Neural progenitor cell (in vitro differentiated cells): Measurements from ENCODE around the gene EIF3I.

ENCODE experiments used
- EZH2 ChIP-seq: fragments of 200-600 bp; sonication (generic); IDR thresholded peaks from 2 replicates; pipeline ENCODE4 v1.6.1; 2017; ENCODE audit warnings: antibody characterized with exemption, mild to moderate bottlenecking, moderate library complexity
- EZH2phosphoT487 ChIP-seq: fragments of 200-600 bp; sonication (generic); IDR thresholded peaks from 2 replicates; pipeline ENCODE4 v1.6.1; 2017; ENCODE audit warnings: antibody characterized with exemption
- TF ChIP-seq, protein P1 (sequence below): fragments of 200-600 bp; sonication (generic); IDR thresholded peaks from 2 replicates; pipeline ENCODE4 v1.5.1; 2017; ENCODE audit warnings: antibody characterized with exemption, mild to moderate bottlenecking

DNA sequence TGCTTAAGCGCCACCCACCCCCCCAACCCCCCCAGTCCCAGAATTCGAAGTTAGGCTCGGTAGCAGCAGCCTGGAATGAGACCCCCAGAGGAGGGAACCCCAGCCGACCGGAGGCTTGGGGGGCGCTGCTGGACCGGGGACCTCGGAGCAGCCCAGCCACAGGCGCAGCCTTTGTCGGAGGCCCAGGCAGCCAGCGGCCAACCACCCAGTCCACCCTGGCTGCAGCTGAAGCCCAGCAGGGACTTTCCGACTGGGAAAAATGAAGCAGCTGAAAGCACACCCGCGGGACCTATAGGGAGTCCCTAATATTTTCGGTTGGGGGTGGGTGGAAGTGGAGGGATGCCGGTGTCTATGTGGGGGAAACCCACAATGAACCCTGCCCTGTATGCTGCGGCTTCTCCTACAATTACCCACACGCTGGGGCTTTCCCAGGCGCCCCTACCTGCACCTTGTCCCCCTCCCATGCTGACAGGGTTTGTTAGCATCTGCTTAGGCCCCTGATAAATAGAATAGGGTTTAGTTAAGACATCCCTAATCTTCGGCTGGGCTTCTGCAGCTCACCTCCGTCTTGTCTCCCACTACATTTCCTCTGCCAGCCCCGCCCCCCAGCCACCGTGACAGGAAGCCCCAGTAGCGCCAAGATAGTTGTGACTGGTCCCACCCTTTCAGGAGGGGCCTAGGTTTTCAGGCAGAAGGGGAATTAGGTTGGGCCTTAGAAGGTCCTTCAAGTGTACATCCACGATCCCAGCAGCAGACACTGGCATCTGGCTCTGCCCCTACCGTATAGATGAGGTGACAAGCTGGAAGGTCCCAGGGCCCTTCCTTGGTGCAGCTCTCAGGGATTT lies 21.0 kb upstream of the EIF3I start:
- TF ChIP-seq, protein P1, sequence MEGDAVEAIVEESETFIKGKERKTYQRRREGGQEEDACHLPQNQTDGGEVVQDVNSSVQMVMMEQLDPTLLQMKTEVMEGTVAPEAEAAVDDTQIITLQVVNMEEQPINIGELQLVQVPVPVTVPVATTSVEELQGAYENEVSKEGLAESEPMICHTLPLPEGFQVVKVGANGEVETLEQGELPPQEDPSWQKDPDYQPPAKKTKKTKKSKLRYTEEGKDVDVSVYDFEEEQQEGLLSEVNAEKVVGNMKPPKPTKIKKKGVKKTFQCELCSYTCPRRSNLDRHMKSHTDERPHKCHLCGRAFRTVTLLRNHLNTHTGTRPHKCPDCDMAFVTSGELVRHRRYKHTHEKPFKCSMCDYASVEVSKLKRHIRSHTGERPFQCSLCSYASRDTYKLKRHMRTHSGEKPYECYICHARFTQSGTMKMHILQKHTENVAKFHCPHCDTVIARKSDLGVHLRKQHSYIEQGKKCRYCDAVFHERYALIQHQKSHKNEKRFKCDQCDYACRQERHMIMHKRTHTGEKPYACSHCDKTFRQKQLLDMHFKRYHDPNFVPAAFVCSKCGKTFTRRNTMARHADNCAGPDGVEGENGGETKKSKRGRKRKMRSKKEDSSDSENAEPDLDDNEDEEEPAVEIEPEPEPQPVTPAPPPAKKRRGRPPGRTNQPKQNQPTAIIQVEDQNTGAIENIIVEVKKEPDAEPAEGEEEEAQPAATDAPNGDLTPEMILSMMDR, result peak; percentile 42
- TF ChIP-seq EZH2 (no peak), EZH2phosphoT487 (no peak)
